T-helper 2 cell treated with Interferon-gamma antibody and Interleukin-4, amounts not matched to agents 100 ng/mL and 5 ng/mL, for 36 hours (primary cell): ENCODE data around the gene NSFL1C. TPM values are rescaled to one million over a fixed set of nuclear protein-coding genes. Genes with fewer than 3 reads are reported as not detected.

ENCODE experiments used
- intact Hi-C: fragments of 100-400 bp; cut with micrococcal nuclease; formaldehyde crosslinking; loops from one replicate; pipeline ENCODE4 v1.15.1; 2023
- total RNA-seq: library from RNA; stranded (reverse); gene quantifications from 2 replicates; pipeline ENCODE4 v1.2.3, GENCODE V29; 2022

The NSFL1C gene
- total RNA-seq, 1 donor from 2014 or later = 73.2 TPM

DNA sequence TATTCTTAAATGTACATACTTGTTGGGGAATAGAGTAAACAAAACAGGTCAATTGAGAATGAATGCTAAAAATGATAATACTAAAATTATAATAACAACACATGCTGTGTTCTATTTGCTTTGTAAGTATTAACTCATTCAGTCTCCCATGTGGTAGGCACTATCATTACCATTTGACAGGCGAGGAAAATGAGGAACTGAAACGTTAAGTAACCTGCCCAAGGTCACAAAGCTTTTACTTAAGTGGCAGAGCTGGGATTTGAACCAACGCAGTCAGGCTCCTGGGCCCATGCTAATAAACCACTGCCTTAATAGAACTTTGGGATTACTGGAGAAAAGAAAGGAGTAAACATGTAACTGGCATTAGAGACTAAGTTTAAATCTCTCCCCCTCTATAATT is 3.8 kb downstream of the NSFL1C start:
- intact Hi-C loops = no loop called here

GRCh38 chr20:1462001-1462400 is 4.6 kb downstream of the NSFL1C start:
- intact Hi-C loops = no loop called here

DNA sequence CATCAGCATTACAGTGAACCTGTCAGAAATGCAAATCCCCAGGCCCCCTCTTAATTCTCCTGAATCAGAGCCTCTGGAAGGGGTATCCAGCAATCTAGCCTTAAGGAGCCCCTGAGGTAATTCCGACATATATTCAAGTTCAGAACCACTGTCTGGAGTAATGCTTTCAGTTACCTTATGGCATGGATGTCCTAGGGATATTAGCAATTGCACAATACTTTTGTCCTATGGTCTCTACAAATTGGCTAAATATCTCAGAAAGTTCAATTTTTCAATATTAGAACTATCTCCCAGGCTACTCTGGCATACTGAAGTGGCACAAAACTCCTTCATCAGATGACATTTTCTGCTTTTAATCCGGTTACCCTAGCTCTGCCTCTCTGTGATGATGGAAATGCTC is 6.4 kb downstream of the NSFL1C start:
- intact Hi-C loops = no loop called here

DNA sequence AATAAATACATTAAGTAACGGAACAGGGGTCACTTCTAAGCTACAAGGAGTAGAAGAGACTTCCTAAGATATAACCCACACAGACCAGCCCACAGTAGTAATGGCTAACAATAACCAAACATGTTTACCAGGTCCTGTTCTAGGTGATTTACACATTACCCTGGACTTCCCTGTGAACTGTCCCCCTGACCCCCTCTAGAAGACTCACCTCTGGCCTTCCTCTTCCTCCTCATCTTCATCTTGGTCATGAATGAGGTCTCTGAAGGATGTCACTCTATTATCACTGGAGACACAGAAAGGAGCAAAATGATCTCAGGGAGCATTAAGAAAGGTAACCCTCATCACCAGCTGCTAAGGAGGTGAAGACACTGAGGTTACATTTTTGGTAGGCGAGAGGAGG is 8.7 kb downstream of the NSFL1C start:
- intact Hi-C loops = no loop called here

- intact Hi-C loops = no loop called here
These were observed 10.3 kb downstream of the NSFL1C start for GRCh38 chr20:1456300-1456699.

GRCh38 chr20:1450926-1451491 is 15.6 kb downstream of the NSFL1C start:
- intact Hi-C loops = no loop called here

- intact Hi-C loops = no loop called here
These were observed 17.3 kb downstream of the NSFL1C start for GRCh38 chr20:1449370-1449769.

GRCh38 chr20:1448081-1448620 is 18.5 kb downstream of the NSFL1C start:
- intact Hi-C loops = no loop called here

DNA sequence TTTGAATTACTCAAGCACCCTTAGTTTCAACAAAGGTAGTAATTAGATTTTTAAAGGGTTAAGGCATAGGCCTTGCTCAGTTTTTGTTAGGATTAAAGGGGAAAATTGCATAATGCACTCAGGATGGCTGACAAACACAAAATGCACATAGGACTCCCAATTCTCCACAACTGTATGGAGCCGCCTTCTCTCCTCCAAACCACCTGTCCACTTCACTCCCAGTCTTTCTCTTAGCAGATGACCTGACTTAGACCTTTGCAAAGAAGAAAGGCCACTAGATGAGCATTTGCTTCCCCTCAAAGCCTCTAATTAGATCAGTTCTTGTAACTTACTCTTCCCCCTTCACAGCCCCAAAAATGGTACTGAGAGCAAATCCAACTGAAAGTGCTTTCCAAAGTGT is 20.1 kb downstream of the NSFL1C start:
- intact Hi-C loops = no loop called here

DNA sequence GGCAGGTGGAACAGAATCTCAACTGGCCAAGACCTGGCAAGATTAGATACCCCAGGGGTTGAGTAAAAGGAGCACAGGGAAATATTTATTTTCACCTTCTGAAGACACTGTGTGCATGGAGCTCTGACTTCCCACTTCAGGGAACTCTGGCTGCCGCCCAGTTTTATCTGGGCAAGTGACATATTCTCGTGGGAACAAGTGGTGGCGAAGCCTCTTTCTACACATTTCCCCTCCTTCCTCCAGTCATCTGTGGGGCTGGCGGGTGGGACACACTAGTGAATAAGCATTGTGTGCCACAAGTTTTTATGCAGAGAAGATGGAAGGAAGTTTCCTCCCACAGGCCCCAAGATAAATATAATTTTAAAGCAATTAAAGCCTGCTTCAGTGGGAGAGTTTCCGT is 23.6 kb downstream of the NSFL1C start:
- intact Hi-C loops = no loop called here

DNA sequence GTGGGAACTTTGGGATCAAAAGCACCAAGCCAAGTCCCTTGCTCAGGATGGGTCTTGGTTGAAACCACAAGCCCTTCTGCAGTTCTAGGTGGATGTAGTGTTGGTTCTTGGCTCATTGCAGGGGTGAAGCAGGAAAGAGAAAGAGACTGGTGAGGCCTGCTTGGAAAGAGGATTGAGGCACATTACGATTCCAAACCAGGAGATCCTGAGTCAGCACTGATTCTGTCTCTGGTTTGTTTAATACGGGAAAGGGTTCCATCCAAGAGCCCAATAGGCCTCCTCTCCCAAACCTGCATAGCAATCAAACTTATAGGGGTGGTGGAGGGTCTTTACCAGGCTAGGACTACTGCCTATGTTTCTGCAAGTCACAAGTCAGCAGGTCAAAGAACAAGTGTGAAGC is 24.3 kb downstream of the NSFL1C start:
- intact Hi-C loops = no loop called here

GRCh38 chr20:1441133-1441532 is 25.5 kb downstream of the NSFL1C start:
- intact Hi-C loops = no loop called here

- intact Hi-C loops = no loop called here
These were observed 26.6 kb downstream of the NSFL1C start for GRCh38 chr20:1440024-1440423.

- intact Hi-C loops = no loop called here
These were observed 28.3 kb downstream of the NSFL1C start for GRCh38 chr20:1438361-1438760.

- intact Hi-C loops = loop anchor here (1.0 to 2.0 kb wide), 4 partner anchors 66 to 211 kb away; partner anchors contain the start of gene RAD21L1
These were observed 29.3 kb downstream of the NSFL1C start for GRCh38 chr20:1437235-1437904.

DNA sequence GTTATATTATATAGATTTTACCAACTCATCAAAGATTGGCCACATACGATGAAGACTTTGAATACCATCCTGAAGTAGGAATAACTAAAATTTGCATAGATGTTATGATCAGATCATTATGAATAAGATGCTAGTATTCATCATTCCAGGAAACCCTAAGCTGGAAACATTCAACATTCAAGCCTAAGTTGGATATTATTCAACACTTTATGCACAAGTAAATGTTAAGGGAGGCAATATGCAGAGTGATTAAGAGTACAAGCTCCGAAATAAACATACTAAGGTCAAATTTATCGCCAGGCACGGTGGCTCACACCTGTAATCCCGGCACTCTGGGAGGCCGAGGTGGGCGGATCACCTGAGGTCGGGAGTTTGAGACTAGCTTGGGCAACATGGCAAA is 30.4 kb downstream of the NSFL1C start:
- intact Hi-C loops = loop anchor here (2.0 kb wide), 1 partner anchor 209 kb away; the partner anchor contains the start of gene RAD21L1

DNA sequence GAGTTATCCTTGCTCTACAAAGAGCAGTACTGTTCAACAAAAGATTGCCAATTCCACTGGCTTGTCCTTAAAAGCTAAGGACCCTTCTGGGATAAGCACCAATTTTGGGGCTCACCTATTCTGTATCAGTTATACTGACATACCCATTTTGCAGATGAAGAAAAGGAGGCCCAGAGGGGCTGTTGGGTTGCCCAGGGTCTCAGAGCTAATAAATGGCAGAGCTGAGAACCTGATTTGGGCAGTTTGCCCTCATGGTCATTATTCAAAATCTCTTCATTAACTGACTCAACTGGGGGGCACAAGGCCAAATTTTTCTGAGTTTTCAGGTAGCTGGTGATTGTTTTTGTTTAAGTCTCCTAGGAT is 31.3 kb downstream of the NSFL1C start:
- intact Hi-C loops = loop anchor here (1.0 kb wide), 3 partner anchors 31 to 110 kb away; partner anchors contain the start of genes FKBP1A and NSFL1C

GRCh38 chr20:1434571-1435336 is 31.9 kb downstream of the NSFL1C start:
- intact Hi-C loops = loop anchor here (1.0 kb wide), 3 partner anchors 32 to 109 kb away; partner anchors contain the start of genes FKBP1A and NSFL1C

DNA sequence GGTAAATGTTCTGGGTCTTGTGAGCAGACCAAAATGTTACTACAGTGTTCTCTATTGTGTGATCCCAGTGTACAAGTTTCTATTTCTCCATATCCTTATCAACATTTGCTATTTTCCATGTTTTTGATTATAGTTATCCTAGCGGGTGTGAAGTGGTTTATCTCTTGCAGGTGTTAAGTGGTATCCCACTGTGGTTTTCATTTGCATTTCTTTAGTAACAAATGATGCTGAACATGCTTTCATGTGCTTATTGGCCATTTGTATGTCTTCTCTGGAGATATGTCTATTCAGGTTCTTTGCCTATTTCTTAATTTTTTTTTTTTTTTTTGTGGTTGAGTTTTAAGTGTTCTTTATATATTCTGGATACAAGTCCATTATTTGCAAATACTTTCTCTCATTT is 35.5 kb downstream of the NSFL1C start:
- intact Hi-C loops = no loop called here

- intact Hi-C loops = no loop called here
These were observed 36.6 kb downstream of the NSFL1C start for GRCh38 chr20:1430004-1430451.

- intact Hi-C loops = no loop called here
These were observed 37.4 kb downstream of the NSFL1C start for GRCh38 chr20:1429143-1429728.
